B cell (primary cell): Measurements from ENCODE around the gene LRRC75B.

Source experiments
- CTCF ChIP-seq: fragments of 200-600 bp; IDR thresholded peaks from one replicate; pipeline ENCODE4 v1.8.0; 2022; ENCODE audit warnings: antibody characterized with exemption, mild to moderate bottlenecking
- EZH2 ChIP-seq: IDR thresholded peaks from 2 replicates; pipeline ENCODE4 v1.6.1; 2012; ENCODE audit warnings: borderline replicate concordance, low read depth, mild to moderate bottlenecking, moderate library complexity, low read length; ENCODE audit not compliant: insufficient read depth, poor library complexity, severe bottlenecking

GRCh38 chr22:24595228-24595627 is 2.4 kb upstream of the LRRC75B start:
- TF ChIP-seq CTCF: no peak
- TF ChIP-seq EZH2: no peak
